HCT116 (cell line): Measurements from ENCODE around the gene RBM47. TPM values are rescaled to one million over a fixed set of nuclear protein-coding genes. Genes with fewer than 3 reads are reported as not detected.
"Not testable (repeated sequence)": the region's sequence is repeated elsewhere in the genome, so short reads cannot be mapped to it uniquely, and the experiment has no call there.

Experiments used
- ATAC-seq: fragments of 200-7000 bp; cut with Tn5 transposase; 2 replicates; pipeline ENCODE4 v1.9.1; 2020; ENCODE audit warnings: mild to moderate bottlenecking, moderate library complexity
- BruUV-seq: library from RNA; stranded (reverse); fragments of 400-500 nt; replicated peaks from 2 replicates; lab custom pipeline; 2021; lab: Mats Ljungman, UMichigan
- CTCF ChIA-PET: fragments of 300-600 bp; sonication (Branson Sonifier 250); formaldehyde crosslinking; loops from one replicate; lab custom pipeline; 2021; ENCODE audit warnings: antibody characterized with exemption; lab: Charles Lee
- POLR2A ChIA-PET: fragments of 300-600, 350-600 bp; sonication (Branson Sonifier 250); formaldehyde crosslinking; loops from one replicate; lab custom pipeline; 2021; ENCODE audit warnings: antibody characterized with exemption; lab: Charles Lee
- RAD21 ChIA-PET, 2 experiments: fragments of 300-600 bp; sonication (Branson Sonifier 250); formaldehyde crosslinking; loops; one replicate each; lab custom pipeline; 2023; ENCODE audit warnings: low total read pairs in 2 of 2; ENCODE audit not compliant: uncharacterized antibody in 2 of 2, unreplicated experiment in 2 of 2, low non-redundant PET in 1 of 2; lab: Charles Lee
- DNase-seq: peaks from one replicate; pipeline ENCODE4 v3.0.0-alpha.2; 2010; ENCODE audit warnings: low read depth, low spot score
- H2AFZ ChIP-seq: fragments of 200-600 bp; shearing (Covaris generic), sonication (generic); 2 replicates; pipeline ENCODE4 v1.6.1; 2017; ENCODE audit warnings: low read depth, mixed run types, mixed read lengths, antibody characterized with exemption, low read length; ENCODE audit not compliant: poor library complexity, severe bottlenecking
- H3K27ac ChIP-seq: 2 replicates; pipeline ENCODE4 v1.5.1; 2012; ENCODE audit warnings: low read depth, low read length
- H3K27me3 ChIP-seq: fragments of 200-600 bp; sonication (generic); 2 replicates; pipeline ENCODE4 v1.6.1; 2016; ENCODE audit warnings: mixed run types, low read length, mixed read lengths; ENCODE audit not compliant: insufficient read depth
- H3K36me3 ChIP-seq, 2 experiments: fragments of 200-500 bp in 1 of 2; fragments of 200-600 bp in 1 of 2; sonication (Bioruptor generic) in 1 of 2; sonication (generic) in 1 of 2; 2 replicates each; pipeline versions ENCODE4 v1.5.1 to v1.6.1; 2014 to 2016; ENCODE audit warnings: low read length in 2 of 2, inconsistent platforms in 1 of 2, mixed read lengths in 1 of 2, mixed run types in 1 of 2; ENCODE audit not compliant: insufficient read depth in 2 of 2, control insufficient read depth in 1 of 2
- H3K4me1 ChIP-seq, 2 experiments: fragments of 200-600 bp in 1 of 2; sonication (generic) in 1 of 2; 2 replicates each; pipeline versions ENCODE4 v1.5.1 to v1.6.1; 2012 to 2017; ENCODE audit warnings: low read length in 2 of 2, inconsistent platforms in 1 of 2, mild to moderate bottlenecking in 1 of 2, mixed read lengths in 1 of 2, mixed run types in 1 of 2, moderate library complexity in 1 of 2; ENCODE audit not compliant: insufficient read depth in 2 of 2, control insufficient read depth in 1 of 2
- H3K4me2 ChIP-seq: fragments of 200-600 bp; sonication (generic); 2 replicates; pipeline ENCODE4 v1.6.1; 2017; ENCODE audit warnings: mixed run types, low read length, mixed read lengths
- H3K4me3 ChIP-seq, 2 experiments: fragments of 200-600 bp in 1 of 2; sonication (generic) in 1 of 2; replicated peaks in 1 of 2; 2 replicates each; pipeline ENCODE4 v1.5.1; 2011 to 2016; ENCODE audit warnings: low read length in 2 of 2, control low read depth in 1 of 2, low read depth in 1 of 2, mild to moderate bottlenecking in 1 of 2, mixed read lengths in 1 of 2, mixed run types in 1 of 2
- H3K79me2 ChIP-seq: fragments of 200-600 bp; sonication (generic); 2 replicates; pipeline ENCODE4 v1.6.1; 2017; ENCODE audit warnings: mild to moderate bottlenecking, mixed run types, low read length, moderate library complexity, mixed read lengths; ENCODE audit not compliant: insufficient read depth
- H3K9ac ChIP-seq: fragments of 200-600 bp; sonication (generic); 2 replicates; pipeline ENCODE4 v1.6.1; 2016; ENCODE audit warnings: low read length, mixed read lengths
- H3K9me2 ChIP-seq: fragments of 200-600 bp; sonication (generic), shearing (Covaris generic); 2 replicates; pipeline ENCODE4 v1.6.1; 2017; ENCODE audit warnings: mixed run types, mild to moderate bottlenecking, moderate library complexity; ENCODE audit not compliant: insufficient read depth
- H3K9me3 ChIP-seq, 2 experiments: fragments of 200-500 bp in 1 of 2; fragments of 200-600 bp in 1 of 2; sonication (Bioruptor generic) in 1 of 2; sonication (generic) in 1 of 2; 2 replicates each; pipeline ENCODE4 v1.6.1; 2014 to 2017; ENCODE audit warnings: low read length in 2 of 2, mixed read lengths in 2 of 2, inconsistent platforms in 1 of 2, low read depth in 1 of 2, mild to moderate bottlenecking in 1 of 2, mixed run types in 1 of 2, moderate library complexity in 1 of 2; ENCODE audit not compliant: control insufficient read depth in 1 of 2, insufficient read depth in 1 of 2
- H4K20me1 ChIP-seq: fragments of 200-600 bp; sonication (generic), shearing (Covaris generic); 2 replicates; pipeline ENCODE4 v1.6.1; 2017; ENCODE audit warnings: mixed run types, mild to moderate bottlenecking, moderate library complexity; ENCODE audit not compliant: insufficient read depth
- CEBPB ChIP-seq: IDR thresholded peaks from 2 replicates; pipeline ENCODE4 v1.6.1; 2012; ENCODE audit warnings: low read depth
- ELF1 ChIP-seq: IDR thresholded peaks from 2 replicates; pipeline ENCODE4 v1.6.1; 2012; ENCODE audit warnings: low read depth, borderline replicate concordance
- EZH2phosphoT487 ChIP-seq: fragments of 200-600 bp; IDR thresholded peaks from 2 replicates; pipeline ENCODE4 v1.6.1; 2018; ENCODE audit warnings: antibody characterized with exemption, borderline replicate concordance
- SIN3A ChIP-seq: IDR thresholded peaks from 2 replicates; pipeline ENCODE4 v1.6.1; 2012; ENCODE audit warnings: low read depth
- ZFX ChIP-seq: fragments of 450-650 bp; IDR thresholded peaks from 2 replicates; pipeline ENCODE4 v1.6.1; 2017
- intact Hi-C: fragments of 100-400 bp; cut with micrococcal nuclease; formaldehyde crosslinking; loops from 2 replicates; pipeline ENCODE4 v1.10.0; 2022
- total RNA-seq: library from RNA; stranded (reverse); gene quantifications from one replicate; pipeline ENCODE4 v1.2.1, GENCODE V29; 2021; ENCODE audit not compliant: unreplicated experiment
- TF ChIP-seq, protein P1 (sequence below): IDR thresholded peaks from 2 replicates; pipeline ENCODE4 v1.6.1; 2011; ENCODE audit warnings: mild to moderate bottlenecking, low read length, moderate library complexity; ENCODE audit not compliant: insufficient replicate concordance; ENCODE audit errors: extremely low read depth
- TF ChIP-seq, protein P2 (sequence below), 3 experiments: fragments of 200-600 bp in 1 of 3; sonication (generic) in 1 of 3; IDR thresholded peaks in 2 of 3; conservative IDR thresholded peaks in 1 of 3; 2 replicates each; pipeline ENCODE4 v1.5.1; 2012 to 2017; ENCODE audit warnings: low read depth in 2 of 3, low read length in 2 of 3, antibody characterized with exemption in 1 of 3, borderline replicate concordance in 1 of 3, control low read depth in 1 of 3, mild to moderate bottlenecking in 1 of 3, mixed read lengths in 1 of 3, mixed run types in 1 of 3, moderate library complexity in 1 of 3; ENCODE audit not compliant: insufficient read depth in 1 of 3

The RBM47 gene
- total RNA-seq, 1 experiment from 2014 or later, result 22.2 TPM

DNA sequence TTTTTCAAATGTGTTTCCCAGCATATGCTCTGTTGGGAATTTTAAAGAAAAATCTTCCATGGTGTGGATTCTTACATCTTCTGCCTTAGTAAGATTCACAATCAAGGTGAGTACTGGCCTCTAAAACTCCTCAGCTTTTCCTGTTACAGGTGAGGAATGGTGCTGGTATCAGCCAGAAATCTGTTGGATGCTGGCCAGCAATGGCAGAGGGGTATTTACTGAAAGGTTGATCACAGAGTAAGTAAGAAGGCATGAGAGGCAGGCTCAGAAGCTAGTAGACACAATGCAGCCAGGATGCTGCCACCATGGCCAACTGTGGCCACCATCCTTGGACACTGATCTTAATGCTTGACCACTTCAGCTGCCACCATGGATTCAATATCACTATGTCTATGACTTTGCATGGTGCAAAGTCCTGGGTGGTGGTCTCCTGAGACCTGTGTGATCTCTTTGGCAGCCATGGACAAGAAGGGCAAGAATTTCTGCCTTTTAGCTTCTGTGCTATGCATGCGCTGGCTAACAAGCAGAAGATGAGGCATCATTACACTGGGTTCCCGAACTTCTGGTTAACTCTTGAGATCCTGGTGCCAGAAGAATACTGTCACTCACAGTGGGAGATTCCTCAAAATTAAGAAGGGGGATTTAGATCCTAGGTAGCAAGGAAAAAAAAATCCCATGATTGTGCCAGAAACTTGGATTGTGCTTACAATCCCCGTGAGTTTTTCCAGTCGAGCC lies 234.3 kb downstream of the RBM47 start (continued):
- TF ChIP-seq, protein P1, sequence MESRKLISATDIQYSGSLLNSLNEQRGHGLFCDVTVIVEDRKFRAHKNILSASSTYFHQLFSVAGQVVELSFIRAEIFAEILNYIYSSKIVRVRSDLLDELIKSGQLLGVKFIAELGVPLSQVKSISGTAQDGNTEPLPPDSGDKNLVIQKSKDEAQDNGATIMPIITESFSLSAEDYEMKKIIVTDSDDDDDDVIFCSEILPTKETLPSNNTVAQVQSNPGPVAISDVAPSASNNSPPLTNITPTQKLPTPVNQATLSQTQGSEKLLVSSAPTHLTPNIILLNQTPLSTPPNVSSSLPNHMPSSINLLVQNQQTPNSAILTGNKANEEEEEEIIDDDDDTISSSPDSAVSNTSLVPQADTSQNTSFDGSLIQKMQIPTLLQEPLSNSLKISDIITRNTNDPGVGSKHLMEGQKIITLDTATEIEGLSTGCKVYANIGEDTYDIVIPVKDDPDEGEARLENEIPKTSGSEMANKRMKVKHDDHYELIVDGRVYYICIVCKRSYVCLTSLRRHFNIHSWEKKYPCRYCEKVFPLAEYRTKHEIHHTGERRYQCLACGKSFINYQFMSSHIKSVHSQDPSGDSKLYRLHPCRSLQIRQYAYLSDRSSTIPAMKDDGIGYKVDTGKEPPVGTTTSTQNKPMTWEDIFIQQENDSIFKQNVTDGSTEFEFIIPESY, result no peak
- no peak for TF ChIP-seq ELF1
- TF ChIP-seq CEBPB, result no peak
- TF ChIP-seq SIN3A, result no peak

DNA sequence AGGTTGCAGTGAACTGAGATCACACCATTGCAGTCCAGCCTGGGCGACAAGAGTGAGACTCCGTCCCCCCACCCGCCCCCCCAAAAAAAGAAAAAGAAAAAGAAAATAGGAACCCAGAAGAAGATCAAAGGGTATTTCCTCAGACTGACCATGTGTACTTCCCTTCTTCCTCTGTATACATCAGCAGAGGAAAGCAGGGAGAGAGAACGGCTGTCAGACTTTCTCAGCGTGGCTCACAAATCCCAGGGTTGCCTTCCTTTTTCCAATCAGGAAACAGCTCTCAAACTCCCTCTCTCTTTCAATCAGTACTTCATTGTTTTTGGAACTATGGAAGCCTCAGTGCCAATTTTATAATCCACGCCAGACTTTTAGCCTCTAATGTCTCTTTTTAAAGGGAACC lies 235.4 kb downstream of the RBM47 start:
- Histone ChIP-seq H3K36me3 (no peaks in the 10 kb centered on the region), H3K4me3 (no peak overlapping the region), H4K20me1 (no peaks in the 10 kb centered on the region), H3K9me2 (no peaks in the 10 kb centered on the region), H2AFZ (no peak overlapping the region), H3K9ac (no peak overlapping the region), H3K4me2 (no peak overlapping the region), H3K79me2 (no peaks in the 10 kb centered on the region), H3K4me1 (peaks cover 7 to 9% of the 10 kb centered on the region in 2 experiments; a peak in 3 of 4 replicates), H3K9me3 (no peaks in the 10 kb centered on the region), H3K27ac (no peak overlapping the region), H3K27me3 (no peaks in the 10 kb centered on the region)
- DNase-seq (no peak), ATAC-seq (no peak)
- no TSS peak for BruUV-seq
- intact Hi-C loops, result no loop called here
- CTCF ChIA-PET, result no interaction called here
- RAD21 ChIA-PET, result no interaction called here
- POLR2A ChIA-PET, result no interaction called here
- TF ChIP-seq, protein P2, sequence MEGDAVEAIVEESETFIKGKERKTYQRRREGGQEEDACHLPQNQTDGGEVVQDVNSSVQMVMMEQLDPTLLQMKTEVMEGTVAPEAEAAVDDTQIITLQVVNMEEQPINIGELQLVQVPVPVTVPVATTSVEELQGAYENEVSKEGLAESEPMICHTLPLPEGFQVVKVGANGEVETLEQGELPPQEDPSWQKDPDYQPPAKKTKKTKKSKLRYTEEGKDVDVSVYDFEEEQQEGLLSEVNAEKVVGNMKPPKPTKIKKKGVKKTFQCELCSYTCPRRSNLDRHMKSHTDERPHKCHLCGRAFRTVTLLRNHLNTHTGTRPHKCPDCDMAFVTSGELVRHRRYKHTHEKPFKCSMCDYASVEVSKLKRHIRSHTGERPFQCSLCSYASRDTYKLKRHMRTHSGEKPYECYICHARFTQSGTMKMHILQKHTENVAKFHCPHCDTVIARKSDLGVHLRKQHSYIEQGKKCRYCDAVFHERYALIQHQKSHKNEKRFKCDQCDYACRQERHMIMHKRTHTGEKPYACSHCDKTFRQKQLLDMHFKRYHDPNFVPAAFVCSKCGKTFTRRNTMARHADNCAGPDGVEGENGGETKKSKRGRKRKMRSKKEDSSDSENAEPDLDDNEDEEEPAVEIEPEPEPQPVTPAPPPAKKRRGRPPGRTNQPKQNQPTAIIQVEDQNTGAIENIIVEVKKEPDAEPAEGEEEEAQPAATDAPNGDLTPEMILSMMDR (IDR thresholded peaks at IDR 0.05 in 2 of 3, conservative IDR thresholded peaks at IDR 0.05 in 1 of 3; ENCODE audit: borderline replicate concordance in 1 of 3, insufficient read depth in 1 of 3, low read depth in 2 of 3, low read length in 2 of 3), result no peak
- TF ChIP-seq EZH2phosphoT487 (no peak), ZFX (no peak)

DNA sequence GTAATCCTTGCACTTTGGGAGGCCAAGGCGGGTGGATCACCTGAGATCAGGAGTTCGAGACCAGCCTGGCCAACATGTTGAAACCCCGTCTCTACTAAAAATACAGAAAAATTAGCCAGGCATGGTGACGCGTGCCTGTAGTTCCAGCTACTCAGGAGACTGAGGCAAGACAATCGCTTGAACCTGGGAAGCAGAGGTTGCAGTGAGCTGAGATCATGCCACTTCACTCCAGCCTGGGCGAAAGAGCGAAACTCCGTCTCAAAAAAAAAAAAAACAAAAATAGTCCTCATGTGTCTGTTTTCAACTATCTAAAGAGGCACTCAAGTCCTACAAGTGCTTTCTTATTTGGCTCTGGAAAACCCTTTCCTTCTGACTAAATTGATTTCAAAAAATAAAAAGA lies 237.4 kb downstream of the RBM47 start:
- BruUV-seq, H3K9ac ChIP-seq, H3K4me2 ChIP-seq, H3K36me3 ChIP-seq, H3K27me3 ChIP-seq, intact Hi-C loops, H3K9me3 ChIP-seq, ATAC-seq, RAD21 ChIA-PET, H3K4me3 ChIP-seq, DNase-seq, H3K9me2 ChIP-seq, POLR2A ChIA-PET, CTCF ChIA-PET, H4K20me1 ChIP-seq, H3K27ac ChIP-seq, H3K79me2 ChIP-seq, H3K4me1 ChIP-seq, H2AFZ ChIP-seq: not testable (repeated sequence)
